MM.1S (cell line): Measurements from ENCODE around the gene HRNR.

Experiments
- DNase-seq: peaks from one replicate; pipeline ENCODE4 v3.0.0-alpha.2; 2015
- H2AFZ ChIP-seq: fragments of 300-600 bp; sonication (generic); 2 replicates; pipeline ENCODE4 v1.6.0; 2016; ENCODE audit warnings: antibody characterized with exemption, low read length
- H3F3A ChIP-seq: fragments of 300-600 bp; sonication (generic); 2 replicates; pipeline ENCODE4 v1.6.1; 2016; ENCODE audit warnings: mild to moderate bottlenecking, antibody characterized with exemption, low read length, moderate library complexity, mixed read lengths; ENCODE audit not compliant: insufficient read depth
- H3K27ac ChIP-seq: fragments of 300-600 bp; sonication (generic); 2 replicates; pipeline ENCODE4 v1.5.1; 2016; ENCODE audit warnings: mild to moderate bottlenecking, low read length
- H3K27me3 ChIP-seq: fragments of 300-600 bp; sonication (generic); replicated peaks from 2 replicates; pipeline ENCODE4 v1.6.0; 2016; ENCODE audit warnings: low read length; ENCODE audit not compliant: insufficient read depth
- H3K36me3 ChIP-seq: fragments of 300-600 bp; sonication (generic); replicated peaks from 2 replicates; pipeline ENCODE4 v1.6.1; 2016; ENCODE audit warnings: mild to moderate bottlenecking, low read length, mixed read lengths; ENCODE audit not compliant: insufficient read depth
- H3K4me1 ChIP-seq: fragments of 300-600 bp; sonication (generic); 2 replicates; pipeline ENCODE4 v1.6.1; 2016; ENCODE audit warnings: low read length, mixed read lengths
- H3K4me2 ChIP-seq: fragments of 300-600 bp; sonication (generic); 2 replicates; pipeline ENCODE4 v1.6.0; 2016; ENCODE audit warnings: low read depth, low read length
- H3K4me3 ChIP-seq: fragments of 300-600 bp; sonication (generic); 2 replicates; pipeline ENCODE4 v1.5.1; 2016; ENCODE audit warnings: low read length, mixed read lengths
- H3K79me2 ChIP-seq: fragments of 300-600 bp; sonication (generic); 2 replicates; pipeline ENCODE4 v1.6.1; 2016; ENCODE audit warnings: mixed run types, low read length, mixed read lengths
- H3K9ac ChIP-seq: fragments of 300-600 bp; sonication (generic); 2 replicates; pipeline ENCODE4 v1.6.1; 2016; ENCODE audit warnings: low read length, mixed read lengths
- H3K9me2 ChIP-seq: fragments of 300-600 bp; sonication (generic); replicated peaks from 2 replicates; pipeline ENCODE4 v1.6.1; 2016; ENCODE audit warnings: mild to moderate bottlenecking, low read length, mixed read lengths; ENCODE audit not compliant: insufficient read depth
- H3K9me3 ChIP-seq: fragments of 300-600 bp; sonication (generic); replicated peaks from 2 replicates; pipeline ENCODE4 v1.6.1; 2016; ENCODE audit warnings: mild to moderate bottlenecking, low read length, mixed read lengths; ENCODE audit not compliant: insufficient read depth
- H4K20me1 ChIP-seq: fragments of 300-600 bp; sonication (generic); 2 replicates; pipeline ENCODE4 v1.6.1; 2016; ENCODE audit warnings: mild to moderate bottlenecking, low read length, moderate library complexity, mixed read lengths; ENCODE audit not compliant: insufficient read depth
- CTCF ChIP-seq: fragments of 300-600 bp; sonication (generic); IDR thresholded peaks from 2 replicates; pipeline ENCODE4 v1.5.1; 2016; ENCODE audit warnings: antibody characterized with exemption, low read length, mixed read lengths
- EZH2 ChIP-seq: fragments of 300-600 bp; sonication (generic); optimal IDR thresholded peaks from 2 replicates; pipeline ENCODE3; 2017; ENCODE audit warnings: low read depth, mild to moderate bottlenecking, antibody characterized with exemption, low read length, mixed read lengths
- EZH2phosphoT487 ChIP-seq: fragments of 300-600 bp; sonication (generic); IDR thresholded peaks from 2 replicates; pipeline ENCODE4 v1.6.1; 2018; ENCODE audit warnings: antibody characterized with exemption, low read length

HRNR gene

GRCh38 chr1:152165286-152166077 is 58.5 kb downstream of the HRNR start:
- Histone ChIP-seq H3K27ac (no peak overlapping the region), H3F3A (peaks cover 17% of the 10 kb centered on the region), H3K9me3 (no peaks in the 10 kb centered on the region), H2AFZ (peak overlapping the region; percentile 16; the same call in 1 of the 2 replicates), H3K4me3 (no peak overlapping the region), H3K9me2 (no peaks in the 10 kb centered on the region), H3K4me1 (peaks cover 48% of the 10 kb centered on the region), H3K36me3 (no peaks in the 10 kb centered on the region), H4K20me1 (no peaks in the 10 kb centered on the region), H3K4me2 (peak overlapping the region; percentile 6; the same call in 1 of the 2 replicates), H3K9ac (no peak overlapping the region), H3K79me2 (no peaks in the 10 kb centered on the region), H3K27me3 (no peaks in the 10 kb centered on the region)
- no peak for DNase-seq
- TF ChIP-seq EZH2phosphoT487: no peak
- TF ChIP-seq CTCF: no peak
- no peak for TF ChIP-seq EZH2

- no peak overlapping the region for H3K4me2 ChIP-seq
- no peak overlapping the region for H2AFZ ChIP-seq
- no peaks in the 10 kb centered on the region for H3K9me2 ChIP-seq
- no peaks in the 10 kb centered on the region for H3K79me2 ChIP-seq
- H3K4me3 ChIP-seq: no peak overlapping the region
- H4K20me1 ChIP-seq: no peaks in the 10 kb centered on the region
- no peak for DNase-seq
- H3K27me3 ChIP-seq: no peaks in the 10 kb centered on the region
- H3K36me3 ChIP-seq: no peaks in the 10 kb centered on the region
- no peak overlapping the region for H3K9ac ChIP-seq
- peaks cover 39% of the 10 kb centered on the region for H3K4me1 ChIP-seq
- peaks cover 8% of the 10 kb centered on the region for H3F3A ChIP-seq
- no peak overlapping the region for H3K27ac ChIP-seq
- H3K9me3 ChIP-seq: no peaks in the 10 kb centered on the region
- no peak for TF ChIP-seq EZH2phosphoT487
- TF ChIP-seq EZH2: no peak
- no peak for TF ChIP-seq CTCF
These were observed 59.4 kb downstream of the HRNR start for GRCh38 chr1:152164517-152165136.

- Histone ChIP-seq H3K27me3 (no peaks in the 10 kb centered on the region), H3F3A (no peaks in the 10 kb centered on the region), H3K4me1 (peaks cover 25% of the 10 kb centered on the region), H3K9me2 (no peaks in the 10 kb centered on the region), H2AFZ (no peak overlapping the region), H3K4me2 (peak overlapping the region; percentile 12), H3K9ac (no peak overlapping the region), H3K36me3 (no peaks in the 10 kb centered on the region), H4K20me1 (no peaks in the 10 kb centered on the region), H3K9me3 (no peaks in the 10 kb centered on the region), H3K79me2 (no peaks in the 10 kb centered on the region), H3K4me3 (no peak overlapping the region), H3K27ac (no peak overlapping the region)
- TF ChIP-seq CTCF (no peak), EZH2phosphoT487 (no peak), EZH2 (no peak)
- DNase-seq: no peak
These were observed 61.1 kb downstream of the HRNR start for GRCh38 chr1:152162792-152163463.
